ENCODE results near the gene EFNA4. TPM values are rescaled to one million over a fixed set of nuclear protein-coding genes. Genes with fewer than 3 reads are reported as not detected.

The EFNA4 gene
- total RNA-seq, 2 experiments from 2014 or later = 6.6 to 8.5 TPM

GRCh38 chr1:155070721-155071569 is 7.4 kb downstream of the EFNA4 start:
- peaks cover 10% of the 10 kb centered on the region for H3K27me3 Mint-ChIP-seq
- POLR2A ChIA-PET = interaction anchor here (0.7 to 1.0 kb wide), 3 partner anchors 14 to 88 kb away, joined by 3 to 4 read pairs (median 4); partner anchors contain the start of genes FLAD1 and LENEP
- H3K36me3 Mint-ChIP-seq (ENCODE audit: low read depth) = peaks cover 13% of the 10 kb centered on the region
- H3K4me3 Mint-ChIP-seq = no peak overlapping the region
- no peaks in the 10 kb centered on the region for H3K9me3 Mint-ChIP-seq
- peaks cover 41% of the 10 kb centered on the region for H3K4me1 Mint-ChIP-seq
- CTCF ChIA-PET = interaction anchor here (0.8 to 2.1 kb wide), 6 partner anchors 9 to 408 kb away, joined by 3 to 14 read pairs (median 4); no protein-coding TSS in a partner anchor
- DNase-seq = peak; percentile 77
- no peak overlapping the region for H3K27ac Mint-ChIP-seq

GRCh38 chr1:155071701-155072100 is 8.2 kb downstream of the EFNA4 start:
- CTCF ChIA-PET = interaction anchor here (0.8 to 1.7 kb wide), 3 partner anchors 10 to 13 kb away, joined by 3 to 4 read pairs (median 4); no protein-coding TSS in a partner anchor
- Mint-ChIP-seq H3K4me3 (no peak overlapping the region), H3K9me3 (no peaks in the 10 kb centered on the region), H3K27ac (no peak overlapping the region), H3K27me3 (peaks cover 10% of the 10 kb centered on the region), H3K4me1 (peaks cover 40% of the 10 kb centered on the region), H3K36me3 (ENCODE audit: low read depth) (peaks cover 13% of the 10 kb centered on the region)
- DNase-seq = no peak
- POLR2A ChIA-PET = interaction anchor here (0.9 to 1.0 kb wide), 2 partner anchors 10 to 78 kb away, joined by 3 read pairs; partner anchors contain the start of gene LENEP

- H3K36me3 Mint-ChIP-seq (ENCODE audit: low read depth) = peaks cover 9% of the 10 kb centered on the region
- no peak overlapping the region for H3K4me3 Mint-ChIP-seq
- no peak overlapping the region for H3K27ac Mint-ChIP-seq
- H3K9me3 Mint-ChIP-seq = no peaks in the 10 kb centered on the region
- no peak for DNase-seq
- peaks cover 46% of the 10 kb centered on the region for H3K4me1 Mint-ChIP-seq
- POLR2A ChIA-PET = interaction anchor here (0.9 to 1.0 kb wide), 2 partner anchors 11 to 12 kb away, joined by 3 read pairs; no protein-coding TSS in a partner anchor
- H3K27me3 Mint-ChIP-seq = peaks cover 16% of the 10 kb centered on the region
- CTCF ChIA-PET = interaction anchor here (0.6 to 1.2 kb wide), 5 partner anchors 10 to 1097 kb away, joined by 3 to 5 read pairs (median 4); no protein-coding TSS in a partner anchor
Observed at GRCh38 chr1:155072531-155073289, 9.2 kb downstream of the EFNA4 start.

- H3K27me3 Mint-ChIP-seq = peaks cover 23% of the 10 kb centered on the region
- H3K4me3 Mint-ChIP-seq = no peak overlapping the region
- CTCF ChIA-PET = interaction anchor here (0.7 to 4.0 kb wide), 4 partner anchors 11 to 18 kb away, joined by 3 to 32 read pairs (median 4); no protein-coding TSS in a partner anchor
- POLR2A ChIA-PET = interaction anchor here (1.0 kb wide), 1 partner anchor 12 kb away, joined by 3 read pairs; no protein-coding TSS in a partner anchor
- H3K9me3 Mint-ChIP-seq = no peaks in the 10 kb centered on the region
- H3K36me3 Mint-ChIP-seq (ENCODE audit: low read depth) = peaks cover 4% of the 10 kb centered on the region
- peak overlapping the region; percentile 46 for H3K27ac Mint-ChIP-seq
- peak; percentile 53 for DNase-seq
- peaks cover 48% of the 10 kb centered on the region for H3K4me1 Mint-ChIP-seq
Observed at GRCh38 chr1:155073377-155074242, 10.1 kb downstream of the EFNA4 start.

GRCh38 chr1:155075535-155075934 is 12.0 kb downstream of the EFNA4 start:
- Mint-ChIP-seq H3K9me3 (no peaks in the 10 kb centered on the region), H3K27ac (no peak overlapping the region), H3K36me3 (ENCODE audit: low read depth) (no peaks in the 10 kb centered on the region), H3K27me3 (peaks cover 37% of the 10 kb centered on the region), H3K4me3 (no peak overlapping the region), H3K4me1 (peaks cover 56% of the 10 kb centered on the region)
- no peak for DNase-seq
- POLR2A ChIA-PET = interaction anchor here (0.7 to 2.2 kb wide), 2 partner anchors 10 to 13 kb away, joined by 3 to 7 read pairs; no protein-coding TSS in a partner anchor
- CTCF ChIA-PET = interaction anchor here (1.0 to 4.0 kb wide), 7 partner anchors 10 to 596 kb away, joined by 3 to 32 read pairs (median 4); partner anchors contain the start of gene ADAM15

- no peak overlapping the region for H3K27ac Mint-ChIP-seq
Observed at GRCh38 chr1:155076371-155076770, 12.8 kb downstream of the EFNA4 start.

GRCh38 chr1:155077346-155077745 is 13.8 kb downstream of the EFNA4 start:
- Mint-ChIP-seq H3K36me3 (ENCODE audit: low read depth) (no peaks in the 10 kb centered on the region), H3K4me3 (no peak overlapping the region), H3K27me3 (peaks cover 42% of the 10 kb centered on the region), H3K27ac (no peak overlapping the region), H3K4me1 (peaks cover 57% of the 10 kb centered on the region), H3K9me3 (no peaks in the 10 kb centered on the region)
- CTCF ChIA-PET = interaction anchor here (2.0 to 4.0 kb wide), 3 partner anchors 8 to 16 kb away, joined by 7 to 32 read pairs (median 12); no protein-coding TSS in a partner anchor
- POLR2A ChIA-PET = interaction anchor here (2.2 to 5.1 kb wide), 2 partner anchors 8 to 13 kb away, joined by 7 to 22 read pairs; partner anchors contain the start of gene EFNA4
- DNase-seq = no peak

More at GRCh38 chr1:155076371-155076770, 12.8 kb downstream of the EFNA4 start:
- no peak overlapping the region for H3K4me3 Mint-ChIP-seq
- H3K27me3 Mint-ChIP-seq = peaks cover 42% of the 10 kb centered on the region
- POLR2A ChIA-PET = interaction anchor here (2.2 to 5.1 kb wide), 2 partner anchors 9 to 12 kb away, joined by 7 to 22 read pairs; partner anchors contain the start of gene EFNA4
- H3K9me3 Mint-ChIP-seq = no peaks in the 10 kb centered on the region
- no peak for DNase-seq
- peaks cover 57% of the 10 kb centered on the region for H3K4me1 Mint-ChIP-seq
- H3K36me3 Mint-ChIP-seq (ENCODE audit: low read depth) = no peaks in the 10 kb centered on the region
- CTCF ChIA-PET = interaction anchor here (1.1 to 4.0 kb wide), 5 partner anchors 9 to 26 kb away, joined by 3 to 32 read pairs (median 5); partner anchors contain the start of gene ADAM15

- peaks cover 61% of the 10 kb centered on the region for H3K4me1 Mint-ChIP-seq
- CTCF ChIA-PET = interaction anchor here (2.0 kb wide), 1 partner anchor 17 kb away, joined by 7 read pairs; no protein-coding TSS in a partner anchor
- no peak for DNase-seq
- H3K27ac Mint-ChIP-seq = no peak overlapping the region
- H3K36me3 Mint-ChIP-seq (ENCODE audit: low read depth) = no peaks in the 10 kb centered on the region
- POLR2A ChIA-PET = interaction anchor here (5.1 kb wide), 1 partner anchor 14 kb away, joined by 22 read pairs; the partner anchor contains the start of gene EFNA4
- H3K27me3 Mint-ChIP-seq = peaks cover 47% of the 10 kb centered on the region
- H3K4me3 Mint-ChIP-seq = peak overlapping the region; percentile 12
- no peaks in the 10 kb centered on the region for H3K9me3 Mint-ChIP-seq
Observed at GRCh38 chr1:155077758-155078445, 14.4 kb downstream of the EFNA4 start.

- Mint-ChIP-seq H3K27me3 (peaks cover 54% of the 10 kb centered on the region), H3K4me3 (peak within 1 kb of the TSS; percentile 13), H3K9me3 (no peaks in the 10 kb centered on the region), H3K36me3 (ENCODE audit: low read depth) (no peaks in the 10 kb centered on the region), H3K4me1 (peaks cover 56% of the 10 kb centered on the region), H3K27ac (no peak within 1 kb of the TSS)
- ChIA-PET POLR2A (interaction anchor here (1.1 to 5.1 kb wide), 3 partner anchors 11 to 18 kb away, joined by 3 to 22 read pairs (median 4); partner anchors contain the start of gene EFNA4), CTCF (interaction anchor here (2.0 kb wide), 1 partner anchor 17 kb away, joined by 7 read pairs; no protein-coding TSS in a partner anchor)
- DNase-seq = peak; percentile 68
Observed at GRCh38 chr1:155078469-155079209, 15.1 kb downstream of the EFNA4 start, which contains the start of gene EFNA3. Gene EFNA3 (plus strand): TSS chr1:155078837. CDS start chr1:155078942, 105 bp downstream.

GRCh38 chr1:155079210-155079486 is 15.6 kb downstream of the EFNA4 start:
- POLR2A ChIA-PET = interaction anchor here (1.1 to 5.1 kb wide), 3 partner anchors 12 to 18 kb away, joined by 3 to 22 read pairs (median 4); partner anchors contain the start of gene EFNA4
- Mint-ChIP-seq H3K27me3 (peaks cover 59% of the 10 kb centered on the region), H3K36me3 (ENCODE audit: low read depth) (no peaks in the 10 kb centered on the region), H3K27ac (no peak overlapping the region), H3K4me3 (peak overlapping the region; percentile 13), H3K9me3 (no peaks in the 10 kb centered on the region), H3K4me1 (peaks cover 56% of the 10 kb centered on the region)
- no peak for DNase-seq
- CTCF ChIA-PET = interaction anchor here (1.4 to 2.0 kb wide), 2 partner anchors 14 to 18 kb away, joined by 3 to 7 read pairs; no protein-coding TSS in a partner anchor
